Fibroblast of the aortic adventitia (primary cell): ENCODE measurements around the gene SIDT2. TPM values are rescaled to one million over a fixed set of nuclear protein-coding genes. Genes with fewer than 3 reads are reported as not detected.

Source experiments
- DNase-seq: peaks from one replicate; pipeline ENCODE4 v3.0.0-alpha.2; 2010; ENCODE audit warnings: low read depth
- H3K4me3 ChIP-seq: 2 replicates; pipeline ENCODE4 v1.5.1; 2011; ENCODE audit warnings: low read depth, mild to moderate bottlenecking, control low read depth, low read length, moderate library complexity
- CTCF ChIP-seq: IDR thresholded peaks from 2 replicates; pipeline ENCODE4 v1.5.1; 2011; ENCODE audit warnings: mild to moderate bottlenecking, low read length, control low read depth, inconsistent platforms; ENCODE audit not compliant: insufficient read depth
- total RNA-seq: library from RNA; depleted of rRNA; stranded (reverse); fragments of >200 nt; gene quantifications from 2 replicates; pipeline ENCODE4 v1.2.3, GENCODE V29; 2012; ENCODE audit warnings: low replicate concordance

Gene SIDT2
- total RNA-seq, 1 donor = 12.9 TPM

- DNase-seq = no peak
- H3K4me3 ChIP-seq = no peak overlapping the region
- TF ChIP-seq CTCF = no peak
Measured at GRCh38 chr11:117159892-117160291, 18.7 kb upstream of the SIDT2 start.

GRCh38 chr11:117160826-117161225 lies 17.7 kb upstream of the SIDT2 start:
- H3K4me3 ChIP-seq = no peak overlapping the region
- TF ChIP-seq CTCF = no peak
- no peak for DNase-seq

- DNase-seq = no peak
- H3K4me3 ChIP-seq = no peak overlapping the region
- no peak for TF ChIP-seq CTCF
Measured at GRCh38 chr11:117166491-117166890, 12.1 kb upstream of the SIDT2 start.

GRCh38 chr11:117169736-117170135 lies 8.8 kb upstream of the SIDT2 start:
- TF ChIP-seq CTCF = no peak
- DNase-seq = no peak
- H3K4me3 ChIP-seq = no peak overlapping the region

- H3K4me3 ChIP-seq = no peak overlapping the region
- no peak for DNase-seq
- no peak for TF ChIP-seq CTCF
Measured at GRCh38 chr11:117170210-117170609, 8.3 kb upstream of the SIDT2 start.

GRCh38 chr11:117171007-117171403 lies 7.5 kb upstream of the SIDT2 start:
- no peak for TF ChIP-seq CTCF
- no peak overlapping the region for H3K4me3 ChIP-seq
- DNase-seq = no peak

GRCh38 chr11:117171404-117172061 lies 7.0 kb upstream of the SIDT2 start:
- DNase-seq = no peak
- TF ChIP-seq CTCF = no peak
- H3K4me3 ChIP-seq = no peak overlapping the region
